Hepatocyte (in vitro differentiated cells): ENCODE results near the gene DPP9.

Source experiments
- CTCF ChIP-seq: fragments of 200-600 bp; sonication (generic); IDR thresholded peaks from 2 replicates; pipeline ENCODE4 v1.5.1; 2016; ENCODE audit warnings: antibody characterized with exemption, mild to moderate bottlenecking; ENCODE audit not compliant: poor library complexity
- EZH2 ChIP-seq: fragments of 200-600 bp; sonication (generic); IDR thresholded peaks from 2 replicates; pipeline ENCODE4 v1.6.1; 2016; ENCODE audit warnings: antibody characterized with exemption, mild to moderate bottlenecking, borderline replicate concordance

GRCh38 chr19:4705413-4706131, 18.1 kb downstream of the DPP9 start:
- TF ChIP-seq CTCF (no peak), EZH2 (no peak)
